Neural cell (in vitro differentiated cells): ENCODE measurements around the gene ABCC8.

ENCODE experiments used
- EP300 ChIP-seq: fragments of 450-650 bp; conservative IDR thresholded peaks from 2 replicates; pipeline ENCODE4 v1.6.1; 2014; ENCODE audit warnings: antibody characterized with exemption, mild to moderate bottlenecking, moderate library complexity; ENCODE audit not compliant: poor library complexity, severe bottlenecking
- EZH2 ChIP-seq: fragments of 200-600, 300-800 bp; shearing (Covaris generic), sonication (generic); IDR thresholded peaks from 2 replicates; pipeline ENCODE4 v1.6.1; 2014; ENCODE audit warnings: antibody characterized with exemption, low read length, borderline replicate concordance, mild to moderate bottlenecking; ENCODE audit not compliant: insufficient read depth, poor library complexity, severe bottlenecking
- POLR2AphosphoS5 ChIP-seq: IDR thresholded peaks from 2 replicates; pipeline ENCODE4 v1.6.1; 2012
- RAD21 ChIP-seq: fragments of 450-650 bp; conservative IDR thresholded peaks from 2 replicates; pipeline ENCODE4 v1.6.1; 2014; ENCODE audit warnings: antibody characterized with exemption, mild to moderate bottlenecking, moderate library complexity
- SMC3 ChIP-seq: fragments of 450-650 bp; conservative IDR thresholded peaks from 2 replicates; pipeline ENCODE4 v1.6.1; 2014; ENCODE audit warnings: antibody characterized with exemption, mild to moderate bottlenecking, moderate library complexity; ENCODE audit not compliant: poor library complexity
- TAF1 ChIP-seq: IDR thresholded peaks from 2 replicates; pipeline ENCODE4 v1.6.1; 2012; ENCODE audit warnings: low read depth
- TF ChIP-seq, protein P1 (sequence below): fragments of 450-650 bp; IDR thresholded peaks from 2 replicates; pipeline ENCODE4 v1.5.1; 2014; ENCODE audit warnings: antibody characterized with exemption, mild to moderate bottlenecking, moderate library complexity; ENCODE audit not compliant: poor library complexity, severe bottlenecking
- TF ChIP-seq, protein P2 (sequence below): IDR thresholded peaks from 2 replicates; pipeline ENCODE4 v1.6.1; 2012; ENCODE audit warnings: borderline replicate concordance

DNA sequence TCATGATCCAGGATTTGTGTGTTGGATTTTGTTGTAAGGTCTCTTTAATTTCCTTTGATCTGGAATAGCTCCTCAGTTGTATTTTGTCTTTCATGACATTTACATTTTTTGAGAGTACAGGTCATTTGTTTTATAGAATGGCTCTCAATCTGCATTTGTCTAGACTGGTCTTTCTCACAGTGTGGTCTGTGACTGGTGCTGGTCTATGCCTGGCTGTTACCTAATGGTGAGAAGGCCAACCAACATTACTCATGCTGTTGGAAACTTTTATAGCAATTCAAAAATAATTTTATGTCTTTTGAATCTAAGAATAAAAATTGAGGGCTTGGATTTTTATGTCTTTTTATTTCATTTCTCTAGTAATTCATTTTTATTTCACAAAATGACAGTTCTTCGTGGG lies 129.0 kb downstream of the ABCC8 start:
- TF ChIP-seq POLR2AphosphoS5 = no peak
- TF ChIP-seq, protein P1, sequence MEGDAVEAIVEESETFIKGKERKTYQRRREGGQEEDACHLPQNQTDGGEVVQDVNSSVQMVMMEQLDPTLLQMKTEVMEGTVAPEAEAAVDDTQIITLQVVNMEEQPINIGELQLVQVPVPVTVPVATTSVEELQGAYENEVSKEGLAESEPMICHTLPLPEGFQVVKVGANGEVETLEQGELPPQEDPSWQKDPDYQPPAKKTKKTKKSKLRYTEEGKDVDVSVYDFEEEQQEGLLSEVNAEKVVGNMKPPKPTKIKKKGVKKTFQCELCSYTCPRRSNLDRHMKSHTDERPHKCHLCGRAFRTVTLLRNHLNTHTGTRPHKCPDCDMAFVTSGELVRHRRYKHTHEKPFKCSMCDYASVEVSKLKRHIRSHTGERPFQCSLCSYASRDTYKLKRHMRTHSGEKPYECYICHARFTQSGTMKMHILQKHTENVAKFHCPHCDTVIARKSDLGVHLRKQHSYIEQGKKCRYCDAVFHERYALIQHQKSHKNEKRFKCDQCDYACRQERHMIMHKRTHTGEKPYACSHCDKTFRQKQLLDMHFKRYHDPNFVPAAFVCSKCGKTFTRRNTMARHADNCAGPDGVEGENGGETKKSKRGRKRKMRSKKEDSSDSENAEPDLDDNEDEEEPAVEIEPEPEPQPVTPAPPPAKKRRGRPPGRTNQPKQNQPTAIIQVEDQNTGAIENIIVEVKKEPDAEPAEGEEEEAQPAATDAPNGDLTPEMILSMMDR = no peak
- TF ChIP-seq EZH2 = no peak
- no peak for TF ChIP-seq RAD21
- TF ChIP-seq, protein P2, sequence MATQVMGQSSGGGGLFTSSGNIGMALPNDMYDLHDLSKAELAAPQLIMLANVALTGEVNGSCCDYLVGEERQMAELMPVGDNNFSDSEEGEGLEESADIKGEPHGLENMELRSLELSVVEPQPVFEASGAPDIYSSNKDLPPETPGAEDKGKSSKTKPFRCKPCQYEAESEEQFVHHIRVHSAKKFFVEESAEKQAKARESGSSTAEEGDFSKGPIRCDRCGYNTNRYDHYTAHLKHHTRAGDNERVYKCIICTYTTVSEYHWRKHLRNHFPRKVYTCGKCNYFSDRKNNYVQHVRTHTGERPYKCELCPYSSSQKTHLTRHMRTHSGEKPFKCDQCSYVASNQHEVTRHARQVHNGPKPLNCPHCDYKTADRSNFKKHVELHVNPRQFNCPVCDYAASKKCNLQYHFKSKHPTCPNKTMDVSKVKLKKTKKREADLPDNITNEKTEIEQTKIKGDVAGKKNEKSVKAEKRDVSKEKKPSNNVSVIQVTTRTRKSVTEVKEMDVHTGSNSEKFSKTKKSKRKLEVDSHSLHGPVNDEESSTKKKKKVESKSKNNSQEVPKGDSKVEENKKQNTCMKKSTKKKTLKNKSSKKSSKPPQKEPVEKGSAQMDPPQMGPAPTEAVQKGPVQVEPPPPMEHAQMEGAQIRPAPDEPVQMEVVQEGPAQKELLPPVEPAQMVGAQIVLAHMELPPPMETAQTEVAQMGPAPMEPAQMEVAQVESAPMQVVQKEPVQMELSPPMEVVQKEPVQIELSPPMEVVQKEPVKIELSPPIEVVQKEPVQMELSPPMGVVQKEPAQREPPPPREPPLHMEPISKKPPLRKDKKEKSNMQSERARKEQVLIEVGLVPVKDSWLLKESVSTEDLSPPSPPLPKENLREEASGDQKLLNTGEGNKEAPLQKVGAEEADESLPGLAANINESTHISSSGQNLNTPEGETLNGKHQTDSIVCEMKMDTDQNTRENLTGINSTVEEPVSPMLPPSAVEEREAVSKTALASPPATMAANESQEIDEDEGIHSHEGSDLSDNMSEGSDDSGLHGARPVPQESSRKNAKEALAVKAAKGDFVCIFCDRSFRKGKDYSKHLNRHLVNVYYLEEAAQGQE = no peak
- no peak for TF ChIP-seq SMC3
- TF ChIP-seq TAF1 = no peak
- TF ChIP-seq EP300 = no peak
